ENCODE measurements around the gene UNC80. TPM values are rescaled to one million over a fixed set of nuclear protein-coding genes. Genes with fewer than 3 reads are reported as not detected.

Gene UNC80
- polyA plus RNA-seq, 1 donor (not counting 4 experiments of a cell fraction or from before 2014, with no cell fraction given), result 0.13 TPM

- FAIRE-seq, result no peak
- TF ChIP-seq CTCF (optimal IDR thresholded peaks at IDR 0.05 in 1 of 3, IDR thresholded peaks at IDR 0.05 in 1 of 3, conservative IDR thresholded peaks at IDR 0.05 in 1 of 3; ENCODE audit: extremely low read depth in 1 of 3, insufficient read depth in 2 of 3, low read length in 3 of 3) (no peak), EZH2 (IDR thresholded peaks at IDR 0.05; ENCODE audit: low read length) (no peak)
- no peaks in the 10 kb centered on the region for H3K79me2 ChIP-seq (ENCODE audit: control insufficient read depth, insufficient read depth, low read length)
These were observed 50.2 kb downstream of the UNC80 start for GRCh38 chr2:209821806-209822205.

GRCh38 chr2:209823484-209823883, 51.9 kb downstream of the UNC80 start:
- DNase-seq (ENCODE audit: low read depth, low spot score), result no peak
- Histone ChIP-seq H4K20me1 (ENCODE audit: control insufficient read depth, extremely low read depth, insufficient read depth, low read length) (no peaks in the 10 kb centered on the region), H3K79me2 (ENCODE audit: control insufficient read depth, insufficient read depth, low read length) (no peaks in the 10 kb centered on the region), H3K4me1 (ENCODE audit: control insufficient read depth, extremely low read depth, insufficient read depth, low read length) (no peaks in the 10 kb centered on the region), H3K27me3 (ENCODE audit: control insufficient read depth, extremely low read depth, insufficient read depth, low read length) (no peaks in the 10 kb centered on the region), H3K27ac (ENCODE audit: control insufficient read depth, insufficient read depth, low read length) (no peak overlapping the region), H3K9me1 (ENCODE audit: control insufficient read depth, extremely low read depth, insufficient read depth, low read length) (no peaks in the 10 kb centered on the region), H3K9me3 (ENCODE audit: control insufficient read depth, low read depth, low read length) (no peaks in the 10 kb centered on the region), H3K4me3 (ENCODE audit: control insufficient read depth in 2 of 3, extremely low read depth in 1 of 3, insufficient read depth in 2 of 3, low read depth in 1 of 3, low read length in 3 of 3) (no peak overlapping the region), H3K9ac (ENCODE audit: control insufficient read depth, extremely low read depth, insufficient read depth, low read length) (no peak overlapping the region), H3K36me3 (ENCODE audit: control insufficient read depth in 2 of 2, extremely low read depth in 1 of 2, insufficient read depth in 2 of 2, low read length in 2 of 2) (no peaks in the 10 kb centered on the region), H3K4me2 (ENCODE audit: control insufficient read depth, extremely low read depth, insufficient read depth, low read depth, low read length) (no peak overlapping the region), H2AFZ (ENCODE audit: control insufficient read depth, low read length) (no peak overlapping the region)
- TF ChIP-seq EZH2 (IDR thresholded peaks at IDR 0.05; ENCODE audit: low read length) (no peak), CTCF (optimal IDR thresholded peaks at IDR 0.05 in 1 of 3, IDR thresholded peaks at IDR 0.05 in 1 of 3, conservative IDR thresholded peaks at IDR 0.05 in 1 of 3; ENCODE audit: extremely low read depth in 1 of 3, insufficient read depth in 2 of 3, low read length in 3 of 3) (no peak)
- dilution Hi-C loops (cut with MboI; ENCODE audit: extremely low pct_ligation_motif_present, low sequenced_read_pairs), result no loop called here
- FAIRE-seq, result no peak

More at GRCh38 chr2:209821806-209822205, 50.2 kb downstream of the UNC80 start:
- no peaks in the 10 kb centered on the region for H3K27me3 ChIP-seq (ENCODE audit: control insufficient read depth, extremely low read depth, insufficient read depth, low read length)
- no peaks in the 10 kb centered on the region for H3K9me1 ChIP-seq (ENCODE audit: control insufficient read depth, extremely low read depth, insufficient read depth, low read length)
- no peak overlapping the region for H3K9ac ChIP-seq (ENCODE audit: control insufficient read depth, extremely low read depth, insufficient read depth, low read length)
- dilution Hi-C loops (cut with MboI; ENCODE audit: extremely low pct_ligation_motif_present, low sequenced_read_pairs), result no loop called here
- no peaks in the 10 kb centered on the region for H3K4me1 ChIP-seq (ENCODE audit: control insufficient read depth, extremely low read depth, insufficient read depth, low read length)
- no peak overlapping the region for H2AFZ ChIP-seq (ENCODE audit: control insufficient read depth, low read length)
- H3K9me3 ChIP-seq (ENCODE audit: control insufficient read depth, low read depth, low read length), result no peaks in the 10 kb centered on the region
- no peaks in the 10 kb centered on the region for H4K20me1 ChIP-seq (ENCODE audit: control insufficient read depth, extremely low read depth, insufficient read depth, low read length)
- H3K27ac ChIP-seq (ENCODE audit: control insufficient read depth, insufficient read depth, low read length), result no peak overlapping the region
- no peak overlapping the region for H3K4me2 ChIP-seq (ENCODE audit: control insufficient read depth, extremely low read depth, insufficient read depth, low read depth, low read length)
- no peaks in the 10 kb centered on the region for H3K36me3 ChIP-seq (ENCODE audit: control insufficient read depth in 2 of 2, extremely low read depth in 1 of 2, insufficient read depth in 2 of 2, low read length in 2 of 2)
- no peak for DNase-seq (ENCODE audit: low read depth, low spot score)
- H3K4me3 ChIP-seq (ENCODE audit: control insufficient read depth in 2 of 3, extremely low read depth in 1 of 3, insufficient read depth in 2 of 3, low read depth in 1 of 3, low read length in 3 of 3), result no peak overlapping the region

Data from keratinocyte (primary cell).